HG03175 (cell line): Measurements from ENCODE around the gene PAX9.
"Not testable (repeated sequence)": the region's sequence is repeated elsewhere in the genome, so short reads cannot be mapped to it uniquely, and the experiment has no call there.

ENCODE experiments used
- ATAC-seq: cut with Tn5 transposase; IDR thresholded peaks from one replicate; pipeline ENCODE4 v1.9.1; 2021; ENCODE audit warnings: mild to moderate bottlenecking, moderate library complexity; ENCODE audit not compliant: unreplicated experiment

Gene PAX9

DNA sequence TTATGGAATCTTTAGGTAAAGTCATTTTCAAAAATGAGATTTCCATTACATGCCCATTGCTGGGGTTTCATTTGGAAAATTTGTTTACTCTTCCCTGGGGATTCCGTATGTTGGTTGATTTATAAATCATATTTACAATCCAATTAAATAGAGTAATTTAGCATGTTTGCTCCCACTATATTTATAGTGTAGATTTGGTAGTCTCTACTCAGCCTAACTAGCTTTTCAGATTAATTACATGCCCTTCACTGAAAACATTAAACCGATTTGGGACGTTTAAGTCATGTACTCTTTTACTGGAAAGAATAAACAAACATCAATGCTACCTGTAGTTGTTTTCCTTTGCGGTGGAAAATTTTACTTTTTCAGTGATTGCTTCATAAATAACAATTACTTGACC is 10.4 kb downstream of the PAX9 start:
- no peak for ATAC-seq

DNA sequence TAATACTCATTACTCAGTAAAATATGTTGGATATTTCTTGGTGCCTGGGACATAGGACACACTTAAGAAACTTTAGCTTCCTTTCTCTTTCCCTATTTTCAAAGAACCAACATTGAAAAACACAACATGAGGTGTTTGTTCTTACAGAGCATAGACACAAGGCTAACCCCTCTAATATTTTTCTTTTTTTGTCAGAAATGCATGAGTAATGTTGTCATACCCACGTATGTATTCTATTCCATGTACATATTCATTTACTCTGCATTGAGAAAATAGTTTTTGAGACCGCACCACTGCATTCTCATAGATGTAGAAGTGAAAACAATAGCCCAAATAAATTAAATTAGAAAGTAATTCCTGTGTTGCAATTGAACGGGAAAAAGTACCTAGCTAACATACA is 13.0 kb downstream of the PAX9 start:
- ATAC-seq, result no peak

GRCh38 chr14:36675581-36675980 is 13.9 kb downstream of the PAX9 start:
- ATAC-seq, result no peak

DNA sequence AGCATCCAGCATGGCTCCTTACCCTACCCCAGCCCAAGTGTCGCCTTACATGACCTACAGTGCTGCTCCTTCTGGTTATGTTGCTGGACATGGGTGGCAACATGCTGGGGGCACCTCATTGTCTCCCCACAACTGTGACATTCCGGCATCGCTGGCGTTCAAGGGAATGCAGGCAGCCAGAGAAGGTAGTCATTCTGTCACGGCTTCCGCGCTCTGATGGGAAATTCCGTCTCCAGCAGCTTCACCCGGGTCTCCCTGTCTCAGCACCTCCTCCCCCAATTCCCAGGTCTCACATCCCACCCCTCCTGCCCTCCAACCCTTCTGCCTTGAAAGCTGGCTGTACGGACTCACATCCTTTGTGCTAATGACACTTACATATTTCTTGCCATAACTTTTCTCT is 14.6 kb downstream of the PAX9 start:
- ATAC-seq, result no peak

GRCh38 chr14:36682338-36682737 is 20.7 kb downstream of the PAX9 start:
- no peak for ATAC-seq

DNA sequence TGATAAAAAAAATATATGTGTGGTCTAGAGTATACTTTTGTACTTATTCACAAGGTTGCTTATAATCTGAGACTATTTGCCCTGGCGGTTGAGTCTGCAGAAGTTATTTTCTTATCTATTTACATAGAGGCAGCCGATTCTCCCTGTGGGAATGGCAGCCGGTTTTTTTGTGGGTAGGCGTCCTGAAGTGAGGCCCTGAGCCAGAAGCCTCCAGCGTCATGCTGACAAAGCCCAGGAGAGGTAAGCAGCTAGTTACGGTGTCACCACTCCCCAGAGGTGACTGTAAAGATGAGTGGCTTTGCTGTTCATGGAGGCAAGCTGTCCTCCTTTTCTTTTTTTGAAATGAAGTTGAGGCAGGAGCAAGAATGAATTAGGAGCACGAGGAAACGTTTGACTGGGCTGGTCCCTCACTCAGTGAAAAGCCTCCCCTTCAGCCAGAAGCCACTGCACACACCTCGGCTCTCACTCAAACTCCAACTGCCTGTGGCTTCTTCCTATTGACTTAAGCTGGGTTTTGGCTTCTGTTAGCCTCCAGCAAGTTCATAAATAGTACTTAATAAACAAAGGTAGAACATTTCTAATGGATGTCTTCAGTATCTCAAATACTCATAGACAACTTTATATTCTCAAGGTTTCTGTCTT is 21.5 kb downstream of the PAX9 start:
- no peak for ATAC-seq

GRCh38 chr14:36684946-36685345 is 23.3 kb downstream of the PAX9 start:
- no peak for ATAC-seq

DNA sequence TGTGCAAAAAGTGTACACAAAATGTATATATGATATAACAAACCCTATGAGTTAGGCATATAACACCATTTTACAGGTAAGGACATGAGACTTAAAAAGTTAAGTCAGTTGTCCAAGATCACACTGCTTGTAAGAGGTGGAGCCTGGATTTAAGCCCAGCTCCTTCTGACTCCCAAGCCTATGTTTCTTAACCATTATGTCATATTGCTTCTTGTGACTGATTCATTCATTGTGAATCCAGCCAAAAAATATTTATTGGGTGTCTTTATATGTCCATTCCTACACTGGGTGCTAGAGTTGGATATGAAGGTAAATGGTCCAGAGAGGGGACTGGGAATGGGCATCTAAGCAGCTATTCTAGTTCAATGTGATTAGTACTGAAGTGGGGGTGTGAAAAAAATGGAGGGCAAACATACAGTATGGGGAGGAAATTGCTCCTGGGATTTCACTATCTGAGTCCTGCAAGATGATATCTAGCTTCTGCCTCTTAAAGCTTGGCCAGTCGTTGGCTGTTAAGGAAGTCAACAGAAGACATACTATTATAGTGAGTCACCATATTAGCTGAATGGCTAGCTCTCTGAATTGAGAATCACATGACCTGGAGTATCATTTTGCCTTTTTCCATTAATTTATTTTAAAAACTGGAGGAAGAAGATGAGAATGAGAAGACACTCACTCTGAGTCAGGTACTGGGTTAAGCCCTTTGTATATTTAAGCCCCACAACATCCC is 28.8 kb downstream of the PAX9 start:
- ATAC-seq, result no peak

DNA sequence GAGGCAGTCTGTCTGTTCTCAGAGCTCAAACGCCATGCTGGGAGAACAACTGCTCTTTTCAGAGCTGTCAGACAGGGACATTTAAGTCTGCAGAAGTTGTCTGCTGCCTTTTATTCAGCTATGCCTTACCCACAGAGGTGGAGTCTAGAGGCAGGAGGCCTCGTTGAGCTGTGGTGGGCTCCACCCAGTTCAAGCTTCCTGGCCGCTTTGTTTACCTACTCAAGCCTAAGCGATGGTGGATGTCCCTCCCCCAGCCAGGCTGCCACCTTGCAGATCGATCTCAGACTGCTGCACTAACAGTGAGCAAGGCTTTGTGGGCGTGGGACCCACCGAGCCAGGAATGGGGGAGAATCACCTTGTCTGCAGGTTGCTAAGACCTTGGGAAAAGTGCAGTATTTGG is 37.8 kb downstream of the PAX9 start:
- not testable (repeated sequence) for ATAC-seq

- ATAC-seq, result no peak
Measured at GRCh38 chr14:36700651-36701050, 39.0 kb downstream of the PAX9 start.

DNA sequence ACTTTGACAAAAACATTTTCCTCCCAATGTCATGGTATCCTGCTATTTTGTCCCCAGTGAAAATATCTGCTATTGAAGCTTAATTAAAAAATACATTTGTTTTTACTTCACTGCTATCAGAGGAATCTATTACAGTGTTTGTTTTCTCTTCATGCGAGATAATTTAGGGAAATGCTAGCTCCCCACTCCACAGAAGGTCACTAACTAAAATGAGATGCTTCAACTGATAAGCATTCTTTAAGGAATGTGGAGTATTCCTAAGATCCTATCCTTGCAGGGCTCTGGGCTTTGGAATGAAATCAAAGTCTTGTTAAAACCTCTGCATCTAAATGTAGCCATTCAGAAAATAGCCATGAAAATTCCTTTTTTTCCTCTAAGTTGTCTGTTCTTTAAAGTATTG is 39.5 kb downstream of the PAX9 start:
- no peak for ATAC-seq

DNA sequence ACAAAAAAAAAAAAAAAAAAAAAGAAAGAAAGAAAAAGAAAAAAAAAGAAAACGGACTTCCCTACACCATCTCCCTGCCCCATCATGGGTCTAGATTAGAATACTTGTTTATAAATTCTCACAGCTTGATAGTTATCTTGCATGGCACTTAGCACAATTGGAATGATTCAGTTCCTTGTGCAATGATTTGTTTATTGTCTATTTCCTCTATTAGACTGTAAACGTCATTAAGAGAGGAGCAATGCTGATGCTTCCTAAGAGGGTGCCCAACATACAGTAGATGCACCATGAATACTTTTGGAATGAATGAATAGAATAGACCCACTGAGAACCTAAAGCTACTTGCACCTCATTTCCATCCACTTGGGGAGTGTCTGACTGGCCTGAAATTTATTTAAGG is 40.8 kb downstream of the PAX9 start:
- ATAC-seq, result no peak

GRCh38 chr14:36707570-36707969 is 45.9 kb downstream of the PAX9 start:
- no peak for ATAC-seq

DNA sequence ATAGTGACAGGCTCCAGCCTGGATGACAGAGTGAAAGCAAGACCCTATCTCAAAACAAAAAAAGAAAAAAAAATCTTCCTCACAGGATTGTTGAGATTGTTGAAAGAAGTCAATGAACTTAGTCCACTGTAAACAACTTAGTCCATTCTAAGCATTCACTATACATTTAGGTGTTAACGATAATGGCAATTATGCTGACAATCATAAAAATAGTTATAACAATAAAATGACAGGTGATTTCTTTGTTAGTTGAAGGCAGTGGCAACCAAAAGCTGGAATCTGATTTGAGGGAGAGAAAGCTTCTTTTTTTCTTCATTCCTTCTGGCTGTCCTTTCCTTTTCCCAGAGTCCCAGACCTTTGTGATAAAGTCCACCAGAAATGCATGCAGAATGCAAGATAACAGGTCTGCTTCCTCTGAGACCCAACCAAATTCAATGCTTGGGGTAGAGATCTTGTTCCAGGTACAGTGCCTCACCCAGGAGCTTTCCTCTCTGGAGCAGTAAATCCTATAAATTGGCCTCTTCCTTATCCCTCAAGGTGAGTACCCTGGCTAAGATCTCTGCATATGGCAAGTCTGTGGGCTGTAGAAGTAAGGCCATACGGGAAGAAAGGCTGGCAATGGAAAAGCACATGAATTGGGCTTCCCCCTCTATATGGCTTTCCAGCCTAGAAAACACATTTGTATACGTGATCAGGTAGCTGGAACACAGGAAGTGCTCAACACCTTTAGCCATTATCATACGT is 52.5 kb downstream of the PAX9 start:
- ATAC-seq, result no peak

GRCh38 chr14:36716614-36717184 is 55.0 kb downstream of the PAX9 start:
- ATAC-seq, result no peak

- no peak for ATAC-seq
Measured at GRCh38 chr14:36717363-36717762, 55.7 kb downstream of the PAX9 start.

- ATAC-seq, result no peak
Measured at GRCh38 chr14:36718216-36718615, 56.6 kb downstream of the PAX9 start.

DNA sequence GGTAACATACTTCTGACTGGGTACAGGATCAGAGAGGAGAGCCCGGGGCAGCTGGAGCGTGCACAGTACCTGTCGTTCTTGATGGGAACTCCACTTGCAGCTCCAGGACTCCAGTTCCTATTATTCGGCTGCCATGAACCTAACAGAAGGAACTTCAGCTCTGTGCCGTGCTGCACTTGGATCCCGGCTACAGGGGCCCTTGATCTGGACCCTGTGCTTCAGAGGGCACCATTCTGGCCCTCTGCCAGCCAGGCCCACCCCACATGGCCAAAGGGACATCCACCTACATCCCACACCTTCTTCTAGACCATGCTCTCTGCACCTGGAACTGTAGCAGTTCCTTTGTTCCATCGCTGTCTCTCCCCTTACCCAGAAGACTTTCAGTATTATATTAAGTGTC is 58.2 kb downstream of the PAX9 start:
- no peak for ATAC-seq

DNA sequence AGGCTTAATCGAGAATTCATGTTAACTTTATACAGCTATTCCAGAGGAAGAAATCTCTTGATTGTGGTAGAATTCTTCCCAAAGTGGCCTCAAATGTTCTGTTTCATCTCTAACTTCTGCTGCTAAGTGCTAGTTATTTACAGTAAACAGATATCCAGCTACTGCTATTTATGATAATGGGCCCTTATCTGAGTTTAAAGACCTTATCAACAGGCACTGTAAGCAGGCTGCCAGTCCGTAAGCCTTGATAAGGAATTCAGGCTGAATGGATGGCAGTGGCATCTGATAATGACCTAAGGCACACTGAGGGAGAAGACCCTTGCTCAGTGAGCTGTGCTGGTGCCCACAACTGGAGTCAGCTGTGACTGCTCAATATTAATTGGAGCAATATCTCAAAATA is 59.0 kb downstream of the PAX9 start:
- ATAC-seq, result no peak

- no peak for ATAC-seq
Measured at GRCh38 chr14:36721877-36722276, 60.2 kb downstream of the PAX9 start.

DNA sequence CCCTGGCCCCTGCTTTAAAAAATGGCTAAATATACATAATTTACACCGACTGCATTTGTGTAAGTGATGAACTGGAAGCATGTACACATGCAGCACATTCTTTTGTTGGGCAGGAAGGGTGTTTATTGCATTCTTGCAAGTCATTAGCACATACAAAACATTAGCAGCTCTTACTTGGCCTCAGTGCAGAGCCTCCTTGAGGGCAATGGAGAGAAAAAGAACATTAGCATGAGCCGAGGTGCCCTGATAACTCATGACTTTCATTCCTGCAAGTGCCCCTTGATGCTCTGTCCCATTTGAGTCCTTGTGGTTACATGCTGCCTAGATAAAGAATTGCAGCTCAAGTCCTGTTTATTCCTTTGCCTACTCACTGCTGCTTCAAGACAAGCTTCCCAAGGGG is 61.9 kb downstream of the PAX9 start:
- ATAC-seq, result no peak

GRCh38 chr14:36724162-36724561 is 62.5 kb downstream of the PAX9 start:
- ATAC-seq, result no peak
